IPS-15b (cell line): ENCODE measurements around the gene PPT2.
"Not testable (repeated sequence)": the region's sequence is repeated elsewhere in the genome, so short reads cannot be mapped to it uniquely, and the experiment has no call there.

Experiments
- H3K27me3 ChIP-seq: one replicate; pipeline ENCODE4 v1.6.1; 2013; ENCODE audit warnings: low read length; ENCODE audit not compliant: control insufficient read depth, insufficient read depth
- H3K36me3 ChIP-seq: one replicate; pipeline ENCODE4 v1.6.1; 2013; ENCODE audit warnings: low read length; ENCODE audit not compliant: control insufficient read depth, insufficient read depth
- H3K4me1 ChIP-seq: one replicate; pipeline ENCODE4 v1.6.1; 2013; ENCODE audit warnings: mild to moderate bottlenecking, low read length; ENCODE audit not compliant: control insufficient read depth, insufficient read depth
- H3K4me3 ChIP-seq: one replicate; pipeline ENCODE4 v1.5.1; 2013; ENCODE audit warnings: low read depth, low read length
- H3K9ac ChIP-seq: one replicate; pipeline ENCODE4 v1.6.1; 2013; ENCODE audit warnings: low read depth, mild to moderate bottlenecking, low read length
- H3K9me3 ChIP-seq: one replicate; pipeline ENCODE4 v1.6.1; 2013; ENCODE audit warnings: mild to moderate bottlenecking, low read length; ENCODE audit not compliant: control insufficient read depth, insufficient read depth

Gene PPT2

GRCh38 chr6:32128751-32129296 is 25.1 kb upstream of the PPT2 start:
- Histone ChIP-seq H3K36me3 (peaks cover 5% of the 10 kb centered on the region), H3K4me1 (no peaks in the 10 kb centered on the region), H3K9ac (no peak overlapping the region), H3K27me3 (no peaks in the 10 kb centered on the region), H3K4me3 (peak overlapping the region; percentile 69), H3K9me3 (no peaks in the 10 kb centered on the region)

GRCh38 chr6:32129297-32130088 is 24.4 kb upstream of the PPT2 start:
- no peaks in the 10 kb centered on the region for H3K27me3 ChIP-seq
- no peaks in the 10 kb centered on the region for H3K9me3 ChIP-seq
- peak overlapping the region; percentile 37 for H3K9ac ChIP-seq
- peaks cover 2% of the 10 kb centered on the region for H3K36me3 ChIP-seq
- H3K4me3 ChIP-seq = peak overlapping the region; percentile 69
- no peaks in the 10 kb centered on the region for H3K4me1 ChIP-seq

GRCh38 chr6:32131439-32131948 is 22.4 kb upstream of the PPT2 start:
- no peak overlapping the region for H3K9ac ChIP-seq
- H3K4me3 ChIP-seq = no peak overlapping the region
- H3K27me3 ChIP-seq = peaks cover 2% of the 10 kb centered on the region
- no peaks in the 10 kb centered on the region for H3K36me3 ChIP-seq
- no peaks in the 10 kb centered on the region for H3K9me3 ChIP-seq
- no peaks in the 10 kb centered on the region for H3K4me1 ChIP-seq

- Histone ChIP-seq H3K36me3 (no peaks in the 10 kb centered on the region), H3K9me3 (no peaks in the 10 kb centered on the region), H3K4me1 (no peaks in the 10 kb centered on the region), H3K27me3 (peaks cover 2% of the 10 kb centered on the region), H3K9ac (no peak overlapping the region), H3K4me3 (no peak overlapping the region)
Measured at GRCh38 chr6:32132110-32132509, 21.8 kb upstream of the PPT2 start.

- no peaks in the 10 kb centered on the region for H3K4me1 ChIP-seq
- H3K4me3 ChIP-seq = no peak overlapping the region
- H3K9ac ChIP-seq = no peak overlapping the region
- no peaks in the 10 kb centered on the region for H3K9me3 ChIP-seq
- H3K27me3 ChIP-seq = peaks cover 2% of the 10 kb centered on the region
- no peaks in the 10 kb centered on the region for H3K36me3 ChIP-seq
Measured at GRCh38 chr6:32133786-32134185, 20.2 kb upstream of the PPT2 start.

- H3K4me3 ChIP-seq = no peak overlapping the region
- no peaks in the 10 kb centered on the region for H3K36me3 ChIP-seq
- peaks cover 2% of the 10 kb centered on the region for H3K27me3 ChIP-seq
- no peaks in the 10 kb centered on the region for H3K9me3 ChIP-seq
- no peaks in the 10 kb centered on the region for H3K4me1 ChIP-seq
- H3K9ac ChIP-seq = no peak overlapping the region
Measured at GRCh38 chr6:32137454-32137853, 16.5 kb upstream of the PPT2 start.

GRCh38 chr6:32139590-32139989 is 14.4 kb upstream of the PPT2 start:
- H3K4me1 ChIP-seq = no peaks in the 10 kb centered on the region
- no peak overlapping the region for H3K4me3 ChIP-seq
- peaks cover 2% of the 10 kb centered on the region for H3K27me3 ChIP-seq
- H3K9ac ChIP-seq = no peak overlapping the region
- H3K36me3 ChIP-seq = no peaks in the 10 kb centered on the region
- no peaks in the 10 kb centered on the region for H3K9me3 ChIP-seq

- Histone ChIP-seq H3K4me3 (no peak overlapping the region), H3K9ac (no peak overlapping the region), H3K27me3 (peaks cover 2% of the 10 kb centered on the region), H3K9me3 (no peaks in the 10 kb centered on the region), H3K4me1 (no peaks in the 10 kb centered on the region), H3K36me3 (no peaks in the 10 kb centered on the region)
Measured at GRCh38 chr6:32140420-32141046, 13.4 kb upstream of the PPT2 start.

GRCh38 chr6:32144238-32144637 is 9.7 kb upstream of the PPT2 start:
- not testable (repeated sequence) for H3K4me1 ChIP-seq, H3K9ac ChIP-seq, H3K9me3 ChIP-seq, H3K4me3 ChIP-seq, H3K36me3 ChIP-seq
- peaks cover 12% of the 10 kb centered on the region for H3K27me3 ChIP-seq

GRCh38 chr6:32146287-32146686 is 7.7 kb upstream of the PPT2 start:
- no peak overlapping the region for H3K9ac ChIP-seq
- H3K27me3 ChIP-seq = peaks cover 31% of the 10 kb centered on the region
- H3K36me3 ChIP-seq = no peaks in the 10 kb centered on the region
- H3K4me1 ChIP-seq = peaks cover 12% of the 10 kb centered on the region
- no peak overlapping the region for H3K4me3 ChIP-seq
- H3K9me3 ChIP-seq = no peaks in the 10 kb centered on the region

GRCh38 chr6:32146687-32147086 is 7.3 kb upstream of the PPT2 start:
- no peak overlapping the region for H3K9ac ChIP-seq
- H3K9me3 ChIP-seq = no peaks in the 10 kb centered on the region
- no peak overlapping the region for H3K4me3 ChIP-seq
- H3K4me1 ChIP-seq = peaks cover 12% of the 10 kb centered on the region
- peaks cover 34% of the 10 kb centered on the region for H3K27me3 ChIP-seq
- no peaks in the 10 kb centered on the region for H3K36me3 ChIP-seq
